ENCODE data around the gene INTS1. TPM values are rescaled to one million over a fixed set of nuclear protein-coding genes. Genes with fewer than 3 reads are reported as not detected.

INTS1 gene
- total and polyA plus RNA-seq, 2 experiments from 2014 or later: 35.1 to 111 TPM

DNA sequence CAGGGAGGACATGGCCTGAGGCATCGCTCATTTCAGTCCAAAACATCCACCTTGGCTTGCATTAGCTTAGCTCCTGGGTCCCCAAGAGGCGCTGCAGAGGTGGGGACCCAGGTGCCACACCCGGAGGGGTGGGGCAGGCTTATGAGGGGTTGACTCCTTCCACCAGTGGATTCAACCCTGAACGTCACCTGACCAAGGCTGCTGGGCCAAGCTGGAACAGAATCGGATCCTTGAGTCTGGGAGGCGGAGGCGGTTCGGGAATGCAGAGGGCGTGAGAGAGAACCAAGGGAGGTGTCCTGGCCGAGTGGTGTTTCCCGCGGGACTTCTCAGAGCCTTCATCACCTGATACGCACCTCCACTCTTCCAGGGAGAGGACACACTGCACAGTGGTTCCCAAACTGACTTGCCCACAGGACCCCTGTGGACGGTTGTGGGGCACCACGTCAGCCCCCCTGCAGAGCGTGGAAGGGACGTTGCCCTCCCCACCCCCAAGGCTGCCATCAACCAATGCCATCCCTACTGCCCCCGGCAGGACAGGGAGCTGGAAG, 40.4 kb downstream of the INTS1 start:
- no peaks in the 10 kb centered on the region for H3K79me2 ChIP-seq (replicated peaks; ENCODE audit: insufficient read depth)
- Mint-ChIP-seq H3K36me3 (ENCODE audit: low read depth) (no peaks in the 10 kb centered on the region), H3K9me3 (no peaks in the 10 kb centered on the region), H3K27ac (no peak overlapping the region), H3K4me3 (no peak overlapping the region), H3K27me3 (ENCODE audit: insufficient read depth, low read depth, poor library complexity) (peaks cover 11% of the 10 kb centered on the region), H3K4me1 (peaks cover 10% of the 10 kb centered on the region; the same call in 2 of the 3 replicates)
- no peak overlapping the region for H3K4me2 ChIP-seq
- H3K9me2 ChIP-seq (ENCODE audit: insufficient read depth): no peaks in the 10 kb centered on the region
- no peak overlapping the region for H2AFZ ChIP-seq
- no peaks in the 10 kb centered on the region for H3K36me3 ChIP-seq (ENCODE audit: insufficient read depth)
- TF ChIP-seq, protein P1, sequence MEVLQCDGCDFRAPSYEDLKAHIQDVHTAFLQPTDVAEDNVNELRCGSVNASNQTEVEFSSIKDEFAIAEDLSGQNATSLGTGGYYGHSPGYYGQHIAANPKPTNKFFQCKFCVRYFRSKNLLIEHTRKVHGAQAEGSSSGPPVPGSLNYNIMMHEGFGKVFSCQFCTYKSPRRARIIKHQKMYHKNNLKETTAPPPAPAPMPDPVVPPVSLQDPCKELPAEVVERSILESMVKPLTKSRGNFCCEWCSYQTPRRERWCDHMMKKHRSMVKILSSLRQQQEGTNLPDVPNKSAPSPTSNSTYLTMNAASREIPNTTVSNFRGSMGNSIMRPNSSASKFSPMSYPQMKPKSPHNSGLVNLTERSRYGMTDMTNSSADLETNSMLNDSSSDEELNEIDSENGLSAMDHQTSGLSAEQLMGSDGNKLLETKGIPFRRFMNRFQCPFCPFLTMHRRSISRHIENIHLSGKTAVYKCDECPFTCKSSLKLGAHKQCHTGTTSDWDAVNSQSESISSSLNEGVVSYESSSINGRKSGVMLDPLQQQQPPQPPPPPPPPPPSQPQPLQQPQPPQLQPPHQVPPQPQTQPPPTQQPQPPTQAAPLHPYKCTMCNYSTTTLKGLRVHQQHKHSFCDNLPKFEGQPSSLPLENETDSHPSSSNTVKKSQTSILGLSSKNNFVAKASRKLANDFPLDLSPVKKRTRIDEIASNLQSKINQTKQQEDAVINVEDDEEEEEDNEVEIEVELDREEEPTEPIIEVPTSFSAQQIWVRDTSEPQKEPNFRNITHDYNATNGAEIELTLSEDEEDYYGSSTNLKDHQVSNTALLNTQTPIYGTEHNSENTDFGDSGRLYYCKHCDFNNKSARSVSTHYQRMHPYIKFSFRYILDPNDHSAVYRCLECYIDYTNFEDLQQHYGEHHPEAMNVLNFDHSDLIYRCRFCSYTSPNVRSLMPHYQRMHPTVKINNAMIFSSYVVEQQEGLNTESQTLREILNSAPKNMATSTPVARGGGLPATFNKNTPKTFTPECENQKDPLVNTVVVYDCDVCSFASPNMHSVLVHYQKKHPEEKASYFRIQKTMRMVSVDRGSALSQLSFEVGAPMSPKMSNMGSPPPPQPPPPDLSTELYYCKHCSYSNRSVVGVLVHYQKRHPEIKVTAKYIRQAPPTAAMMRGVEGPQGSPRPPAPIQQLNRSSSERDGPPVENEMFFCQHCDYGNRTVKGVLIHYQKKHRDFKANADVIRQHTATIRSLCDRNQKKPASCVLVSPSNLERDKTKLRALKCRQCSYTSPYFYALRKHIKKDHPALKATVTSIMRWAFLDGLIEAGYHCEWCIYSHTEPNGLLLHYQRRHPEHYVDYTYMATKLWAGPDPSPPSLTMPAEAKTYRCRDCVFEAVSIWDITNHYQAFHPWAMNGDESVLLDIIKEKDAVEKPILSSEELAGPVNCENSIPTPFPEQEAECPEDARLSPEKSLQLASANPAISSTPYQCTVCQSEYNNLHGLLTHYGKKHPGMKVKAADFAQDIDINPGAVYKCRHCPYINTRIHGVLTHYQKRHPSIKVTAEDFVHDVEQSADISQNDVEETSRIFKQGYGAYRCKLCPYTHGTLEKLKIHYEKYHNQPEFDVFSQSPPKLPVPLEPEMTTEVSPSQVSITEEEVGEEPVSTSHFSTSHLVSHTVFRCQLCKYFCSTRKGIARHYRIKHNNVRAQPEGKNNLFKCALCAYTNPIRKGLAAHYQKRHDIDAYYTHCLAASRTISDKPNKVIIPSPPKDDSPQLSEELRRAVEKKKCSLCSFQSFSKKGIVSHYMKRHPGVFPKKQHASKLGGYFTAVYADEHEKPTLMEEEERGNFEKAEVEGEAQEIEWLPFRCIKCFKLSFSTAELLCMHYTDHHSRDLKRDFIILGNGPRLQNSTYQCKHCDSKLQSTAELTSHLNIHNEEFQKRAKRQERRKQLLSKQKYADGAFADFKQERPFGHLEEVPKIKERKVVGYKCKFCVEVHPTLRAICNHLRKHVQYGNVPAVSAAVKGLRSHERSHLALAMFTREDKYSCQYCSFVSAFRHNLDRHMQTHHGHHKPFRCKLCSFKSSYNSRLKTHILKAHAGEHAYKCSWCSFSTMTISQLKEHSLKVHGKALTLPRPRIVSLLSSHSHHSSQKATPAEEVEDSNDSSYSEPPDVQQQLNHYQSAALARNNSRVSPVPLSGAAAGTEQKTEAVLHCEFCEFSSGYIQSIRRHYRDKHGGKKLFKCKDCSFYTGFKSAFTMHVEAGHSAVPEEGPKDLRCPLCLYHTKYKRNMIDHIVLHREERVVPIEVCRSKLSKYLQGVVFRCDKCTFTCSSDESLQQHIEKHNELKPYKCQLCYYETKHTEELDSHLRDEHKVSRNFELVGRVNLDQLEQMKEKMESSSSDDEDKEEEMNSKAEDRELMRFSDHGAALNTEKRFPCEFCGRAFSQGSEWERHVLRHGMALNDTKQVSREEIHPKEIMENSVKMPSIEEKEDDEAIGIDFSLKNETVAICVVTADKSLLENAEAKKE (CRISPR knock-in tag; IDR thresholded peaks at IDR 0.05): no peak
- TF ChIP-seq ZNF331 (CRISPR knock-in tag; IDR thresholded peaks at IDR 0.05; ENCODE audit: low read depth) (no peak), EZH2 (IDR thresholded peaks at IDR 0.05; ENCODE audit: low read depth, unreplicated experiment) (no peak), ZNF114 (CRISPR knock-in tag; IDR thresholded peaks at IDR 0.05) (no peak), EZH2phosphoT487 (IDR thresholded peaks at IDR 0.05; ENCODE audit: unreplicated experiment) (no peak), NANOG (IDR thresholded peaks at IDR 0.05; ENCODE audit: borderline replicate concordance) (no peak), POLR2AphosphoS5 (IDR thresholded peaks at IDR 0.05; ENCODE audit: low read depth) (no peak), CREB1 (CRISPR knock-in tag; IDR thresholded peaks at IDR 0.05; ENCODE audit: low read depth) (no peak), JUNB (IDR thresholded peaks at IDR 0.05; ENCODE audit: unreplicated experiment) (no peak), STAT1 (IDR thresholded peaks at IDR 0.05; ENCODE audit: unreplicated experiment) (no peak)
- TF ChIP-seq, protein P2, sequence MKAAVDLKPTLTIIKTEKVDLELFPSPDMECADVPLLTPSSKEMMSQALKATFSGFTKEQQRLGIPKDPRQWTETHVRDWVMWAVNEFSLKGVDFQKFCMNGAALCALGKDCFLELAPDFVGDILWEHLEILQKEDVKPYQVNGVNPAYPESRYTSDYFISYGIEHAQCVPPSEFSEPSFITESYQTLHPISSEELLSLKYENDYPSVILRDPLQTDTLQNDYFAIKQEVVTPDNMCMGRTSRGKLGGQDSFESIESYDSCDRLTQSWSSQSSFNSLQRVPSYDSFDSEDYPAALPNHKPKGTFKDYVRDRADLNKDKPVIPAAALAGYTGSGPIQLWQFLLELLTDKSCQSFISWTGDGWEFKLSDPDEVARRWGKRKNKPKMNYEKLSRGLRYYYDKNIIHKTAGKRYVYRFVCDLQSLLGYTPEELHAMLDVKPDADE (IDR thresholded peaks at IDR 0.05): no peak
- TF ChIP-seq, protein P3, sequence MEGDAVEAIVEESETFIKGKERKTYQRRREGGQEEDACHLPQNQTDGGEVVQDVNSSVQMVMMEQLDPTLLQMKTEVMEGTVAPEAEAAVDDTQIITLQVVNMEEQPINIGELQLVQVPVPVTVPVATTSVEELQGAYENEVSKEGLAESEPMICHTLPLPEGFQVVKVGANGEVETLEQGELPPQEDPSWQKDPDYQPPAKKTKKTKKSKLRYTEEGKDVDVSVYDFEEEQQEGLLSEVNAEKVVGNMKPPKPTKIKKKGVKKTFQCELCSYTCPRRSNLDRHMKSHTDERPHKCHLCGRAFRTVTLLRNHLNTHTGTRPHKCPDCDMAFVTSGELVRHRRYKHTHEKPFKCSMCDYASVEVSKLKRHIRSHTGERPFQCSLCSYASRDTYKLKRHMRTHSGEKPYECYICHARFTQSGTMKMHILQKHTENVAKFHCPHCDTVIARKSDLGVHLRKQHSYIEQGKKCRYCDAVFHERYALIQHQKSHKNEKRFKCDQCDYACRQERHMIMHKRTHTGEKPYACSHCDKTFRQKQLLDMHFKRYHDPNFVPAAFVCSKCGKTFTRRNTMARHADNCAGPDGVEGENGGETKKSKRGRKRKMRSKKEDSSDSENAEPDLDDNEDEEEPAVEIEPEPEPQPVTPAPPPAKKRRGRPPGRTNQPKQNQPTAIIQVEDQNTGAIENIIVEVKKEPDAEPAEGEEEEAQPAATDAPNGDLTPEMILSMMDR (conservative IDR thresholded peaks at IDR 0.05; ENCODE audit: low read depth in 2 of 2): no peak
- TF ChIP-seq, protein P4, sequence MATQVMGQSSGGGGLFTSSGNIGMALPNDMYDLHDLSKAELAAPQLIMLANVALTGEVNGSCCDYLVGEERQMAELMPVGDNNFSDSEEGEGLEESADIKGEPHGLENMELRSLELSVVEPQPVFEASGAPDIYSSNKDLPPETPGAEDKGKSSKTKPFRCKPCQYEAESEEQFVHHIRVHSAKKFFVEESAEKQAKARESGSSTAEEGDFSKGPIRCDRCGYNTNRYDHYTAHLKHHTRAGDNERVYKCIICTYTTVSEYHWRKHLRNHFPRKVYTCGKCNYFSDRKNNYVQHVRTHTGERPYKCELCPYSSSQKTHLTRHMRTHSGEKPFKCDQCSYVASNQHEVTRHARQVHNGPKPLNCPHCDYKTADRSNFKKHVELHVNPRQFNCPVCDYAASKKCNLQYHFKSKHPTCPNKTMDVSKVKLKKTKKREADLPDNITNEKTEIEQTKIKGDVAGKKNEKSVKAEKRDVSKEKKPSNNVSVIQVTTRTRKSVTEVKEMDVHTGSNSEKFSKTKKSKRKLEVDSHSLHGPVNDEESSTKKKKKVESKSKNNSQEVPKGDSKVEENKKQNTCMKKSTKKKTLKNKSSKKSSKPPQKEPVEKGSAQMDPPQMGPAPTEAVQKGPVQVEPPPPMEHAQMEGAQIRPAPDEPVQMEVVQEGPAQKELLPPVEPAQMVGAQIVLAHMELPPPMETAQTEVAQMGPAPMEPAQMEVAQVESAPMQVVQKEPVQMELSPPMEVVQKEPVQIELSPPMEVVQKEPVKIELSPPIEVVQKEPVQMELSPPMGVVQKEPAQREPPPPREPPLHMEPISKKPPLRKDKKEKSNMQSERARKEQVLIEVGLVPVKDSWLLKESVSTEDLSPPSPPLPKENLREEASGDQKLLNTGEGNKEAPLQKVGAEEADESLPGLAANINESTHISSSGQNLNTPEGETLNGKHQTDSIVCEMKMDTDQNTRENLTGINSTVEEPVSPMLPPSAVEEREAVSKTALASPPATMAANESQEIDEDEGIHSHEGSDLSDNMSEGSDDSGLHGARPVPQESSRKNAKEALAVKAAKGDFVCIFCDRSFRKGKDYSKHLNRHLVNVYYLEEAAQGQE (IDR thresholded peaks at IDR 0.05; ENCODE audit: unreplicated experiment): no peak
- H4K20me1 ChIP-seq (replicated peaks; ENCODE audit: insufficient read depth): no peaks in the 10 kb centered on the region
- DNase-seq (ENCODE audit: low spot score) (no peak), ATAC-seq (no peak)
- no peak overlapping the region for H3K4me3 ChIP-seq
- H3K27me3 ChIP-seq (ENCODE audit: insufficient read depth): no peaks in the 10 kb centered on the region
- peaks cover 6% of the 10 kb centered on the region; the same call in 1 of the 2 replicates for H3K4me1 ChIP-seq (ENCODE audit: insufficient read depth)
- H3K27ac ChIP-seq (ENCODE audit: low read depth): no peak overlapping the region
- no peaks in the 10 kb centered on the region; the same call in 1 of the 2 replicates for H3F3A ChIP-seq (replicated peaks; ENCODE audit: low read depth)

Data from GM23338 (cell line).